ENCODE measurements around the gene RALGPS1.

GRCh38 chr9:127121628-127122175 lies 207.1 kb downstream of the RALGPS1 start:
- no peak for TF ChIP-seq CTCF (IDR thresholded peaks at IDR 0.05)
- TF ChIP-seq POLR2A (IDR thresholded peaks at IDR 0.05) = no peak
